ENCODE data around the gene DNAH3. TPM values are rescaled to one million over a fixed set of nuclear protein-coding genes. Genes with fewer than 3 reads are reported as not detected.
A peak's percentile ranks its signal among the peaks of the same experiment; 100 is the strongest.
"Not testable (repeated sequence)": the region's sequence is repeated elsewhere in the genome, so short reads cannot be mapped to it uniquely, and the experiment has no call there.

Gene DNAH3
- total and polyA plus RNA-seq, 8 donors: 0.03 TPM; not detected in 7

DNA sequence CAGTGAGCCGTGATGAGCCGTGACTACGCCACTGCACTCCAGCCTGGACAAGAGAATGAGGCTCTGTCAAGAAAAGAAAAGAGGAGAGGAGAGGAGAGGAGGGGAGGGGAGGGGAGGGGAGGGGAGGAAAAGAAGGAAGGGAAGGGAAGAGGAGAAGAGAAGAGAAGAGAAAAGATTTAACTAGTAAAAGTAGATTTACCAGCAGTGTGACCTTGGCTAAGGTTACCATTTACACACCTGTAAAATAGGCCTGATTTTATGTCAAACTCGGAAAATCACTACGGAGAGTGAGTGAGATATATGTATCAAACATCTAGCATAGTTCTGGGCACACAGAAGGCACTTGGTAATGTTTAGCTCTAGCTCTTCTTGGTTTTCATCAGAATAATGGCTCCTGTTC lies 140.8 kb downstream of the DNAH3 start:
- intact Hi-C loops (cut with DNase I): no loop called here

DNA sequence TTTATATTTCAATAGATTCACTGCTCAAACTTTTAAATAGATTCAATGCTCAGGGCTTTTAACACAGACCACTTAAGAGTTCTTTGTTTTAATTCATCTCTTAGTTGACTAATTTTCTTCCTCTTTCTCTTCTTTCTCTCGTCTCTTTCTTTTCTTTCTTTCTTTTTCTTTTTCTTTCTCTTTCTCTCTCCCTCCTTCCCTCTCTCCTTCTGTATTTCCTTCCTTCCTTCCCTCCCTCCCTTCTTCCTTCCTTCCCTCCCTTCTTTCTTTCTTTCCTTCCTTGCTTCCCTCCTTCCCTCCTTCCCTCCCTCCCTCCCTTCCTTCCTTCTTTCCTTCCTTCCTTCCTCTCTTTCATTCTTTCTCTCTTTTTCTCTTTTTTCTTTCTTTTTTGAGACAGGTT lies 145.6 kb downstream of the DNAH3 start:
- H3K27ac ChIP-seq: no peak overlapping the region
- DNase-seq: no peak
- no peaks in the 10 kb centered on the region for H3K36me3 ChIP-seq
- H3K4me3 ChIP-seq: no peak overlapping the region
- H3K9me3 ChIP-seq: no peaks in the 10 kb centered on the region
- intact Hi-C loops (cut with DNase I): no loop called here
- TF ChIP-seq, protein P1, sequence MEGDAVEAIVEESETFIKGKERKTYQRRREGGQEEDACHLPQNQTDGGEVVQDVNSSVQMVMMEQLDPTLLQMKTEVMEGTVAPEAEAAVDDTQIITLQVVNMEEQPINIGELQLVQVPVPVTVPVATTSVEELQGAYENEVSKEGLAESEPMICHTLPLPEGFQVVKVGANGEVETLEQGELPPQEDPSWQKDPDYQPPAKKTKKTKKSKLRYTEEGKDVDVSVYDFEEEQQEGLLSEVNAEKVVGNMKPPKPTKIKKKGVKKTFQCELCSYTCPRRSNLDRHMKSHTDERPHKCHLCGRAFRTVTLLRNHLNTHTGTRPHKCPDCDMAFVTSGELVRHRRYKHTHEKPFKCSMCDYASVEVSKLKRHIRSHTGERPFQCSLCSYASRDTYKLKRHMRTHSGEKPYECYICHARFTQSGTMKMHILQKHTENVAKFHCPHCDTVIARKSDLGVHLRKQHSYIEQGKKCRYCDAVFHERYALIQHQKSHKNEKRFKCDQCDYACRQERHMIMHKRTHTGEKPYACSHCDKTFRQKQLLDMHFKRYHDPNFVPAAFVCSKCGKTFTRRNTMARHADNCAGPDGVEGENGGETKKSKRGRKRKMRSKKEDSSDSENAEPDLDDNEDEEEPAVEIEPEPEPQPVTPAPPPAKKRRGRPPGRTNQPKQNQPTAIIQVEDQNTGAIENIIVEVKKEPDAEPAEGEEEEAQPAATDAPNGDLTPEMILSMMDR (IDR thresholded peaks at IDR 0.05): no peak
- FAIRE-seq: no peak
- H3K27me3 ChIP-seq: no peaks in the 10 kb centered on the region
- WGBS, 2 donors: 25 to 34% methylated on average over 1 of the region's 1 CpG
- H3K4me1 ChIP-seq: no peaks in the 10 kb centered on the region
- ATAC-seq: no peak

More for the DNA sequence above, 140.8 kb downstream of the DNAH3 start:
- Histone ChIP-seq H3K27ac (no peak overlapping the region), H3K4me1 (no peaks in the 10 kb centered on the region), H3K4me3 (no peak overlapping the region), H3K36me3 (no peaks in the 10 kb centered on the region), H3K27me3 (no peaks in the 10 kb centered on the region), H3K9me3 (no peaks in the 10 kb centered on the region)
- DNase-seq: no peak
- TF ChIP-seq, protein P1 (IDR thresholded peaks at IDR 0.05): no peak
- 82 to 90% methylated on average over 5 of the region's 5 CpGs for WGBS, 2 donors
- no peak for ATAC-seq
- no peak for FAIRE-seq

GRCh38 chr16:21001262-21001661 lies 149.4 kb downstream of the DNAH3 start:
- Histone ChIP-seq H3K4me3 (no peak overlapping the region), H3K9me3 (no peaks in the 10 kb centered on the region), H3K36me3 (no peaks in the 10 kb centered on the region), H3K27ac (no peak overlapping the region), H3K4me1 (no peaks in the 10 kb centered on the region), H3K27me3 (no peaks in the 10 kb centered on the region)
- WGBS, 2 donors: 19 to 23% methylated on average over 3 of the region's 3 CpGs
- DNase-seq: peak in 1 of 6 donors; percentile 18
- intact Hi-C loops (cut with DNase I): no loop called here
- ATAC-seq: peak in 1 of 4 donors; percentile 52
- TF ChIP-seq, protein P1 (IDR thresholded peaks at IDR 0.05): no peak
- FAIRE-seq: no peak

DNA sequence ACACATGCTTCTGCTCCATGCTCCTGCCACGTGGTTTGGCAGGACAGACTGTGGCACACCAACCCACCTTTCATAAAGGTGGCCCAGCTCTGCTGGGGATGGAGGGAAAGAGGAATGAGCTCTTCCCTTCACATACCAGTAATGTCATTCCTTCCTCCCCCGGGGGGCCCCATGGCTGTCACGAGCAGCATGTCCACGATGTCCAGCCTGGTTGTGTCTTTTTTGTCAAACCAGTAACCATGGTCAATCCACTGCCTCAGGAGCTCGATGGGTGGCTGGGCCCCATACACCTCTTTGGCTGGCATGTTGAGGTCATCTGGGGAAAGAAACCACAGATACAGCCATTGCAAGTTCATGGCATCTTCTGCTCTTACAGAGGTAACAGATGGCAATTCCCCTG lies 153.5 kb downstream of the DNAH3 start:
- H3K27me3 ChIP-seq: no peaks in the 10 kb centered on the region
- no peak overlapping the region for H3K27ac ChIP-seq
- H3K9me3 ChIP-seq: no peaks in the 10 kb centered on the region
- no peaks in the 10 kb centered on the region for H3K36me3 ChIP-seq
- no peak for ATAC-seq
- H3K4me1 ChIP-seq: no peaks in the 10 kb centered on the region
- FAIRE-seq: no peak
- DNase-seq: no peak
- no peak overlapping the region for H3K4me3 ChIP-seq
- WGBS, 2 donors: 77 to 85% methylated on average over 5 of the region's 5 CpGs
- intact Hi-C loops (cut with DNase I): no loop called here
- TF ChIP-seq, protein P1 (IDR thresholded peaks at IDR 0.05): no peak

GRCh38 chr16:20995711-20996110 lies 154.9 kb downstream of the DNAH3 start:
- ATAC-seq: no peak
- no peak for FAIRE-seq
- no peak overlapping the region for H3K4me3 ChIP-seq
- no peaks in the 10 kb centered on the region for H3K36me3 ChIP-seq
- H3K9me3 ChIP-seq: no peaks in the 10 kb centered on the region
- H3K4me1 ChIP-seq: no peaks in the 10 kb centered on the region
- no peaks in the 10 kb centered on the region for H3K27me3 ChIP-seq
- 60 to 82% methylated on average over 4 of the region's 4 CpGs for WGBS, 2 donors
- no peak for DNase-seq
- H3K27ac ChIP-seq: no peak overlapping the region
- TF ChIP-seq, protein P1 (IDR thresholded peaks at IDR 0.05): no peak
- intact Hi-C loops (cut with DNase I): no loop called here

DNA sequence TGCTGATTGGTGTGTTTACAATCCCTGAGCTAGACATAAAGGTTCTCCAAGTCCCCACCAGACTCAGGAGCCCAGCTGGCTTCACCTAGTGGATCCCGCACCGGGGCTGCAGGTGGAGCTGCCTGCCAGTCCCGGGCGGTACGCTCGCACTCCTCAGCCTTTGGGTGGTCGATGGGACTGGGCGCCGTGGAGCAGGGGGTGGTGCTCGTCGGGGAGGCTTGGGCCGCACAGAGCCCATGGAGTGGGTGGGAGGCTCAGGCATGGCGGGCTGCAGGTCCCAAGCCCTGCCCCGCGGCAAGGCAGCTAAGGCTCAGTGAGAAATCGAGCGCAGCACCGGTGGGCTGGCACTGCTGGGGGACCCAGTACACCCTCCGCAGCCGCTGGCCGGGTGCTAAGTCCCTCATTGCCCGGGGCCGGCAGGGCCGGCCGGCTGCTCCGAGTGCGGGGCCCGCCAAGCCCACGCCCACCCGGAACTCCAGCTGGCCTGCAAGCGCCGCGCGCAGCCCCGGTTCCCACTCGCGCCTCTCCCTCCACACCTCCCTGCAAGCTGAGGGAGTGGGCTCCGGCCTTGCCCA lies 161.1 kb downstream of the DNAH3 start:
- H3K27me3 ChIP-seq; H3K36me3 ChIP-seq; FAIRE-seq; H3K4me1 ChIP-seq; H3K4me3 ChIP-seq; intact Hi-C loops (cut with DNase I); H3K9me3 ChIP-seq; ATAC-seq; H3K27ac ChIP-seq: not testable (repeated sequence)
- WGBS, 2 donors: 87 to 92% methylated on average over 25 to 38 of the region's 38 CpGs
- peak in 1 of 6 donors; percentile 47 for DNase-seq
